Mesenteric fat pad (tissue), 1 donor: ENCODE measurements around the gene ABCG5. TPM values are rescaled to one million over a fixed set of nuclear protein-coding genes. Genes with fewer than 3 reads are reported as not detected.

Experiments
- DNase-seq: peaks from one replicate; pipeline ENCODE4 v3.0.0-alpha.2; 2020; ENCODE audit warnings: low spot score
- total RNA-seq: library from RNA; stranded (reverse); fragmentation: NEBNext Ultra II Directional; extraction: Animal tissue kit (Norgen Biotek cat#: 25700); gene quantifications from one replicate; pipeline ENCODE4 v1.2.1, GENCODE V29; 2021
- donor health status: DM: yes; HTN: yes; CAD: no.

ABCG5 gene
- total RNA-seq, 1 donor from 2014 or later: not detected

DNA sequence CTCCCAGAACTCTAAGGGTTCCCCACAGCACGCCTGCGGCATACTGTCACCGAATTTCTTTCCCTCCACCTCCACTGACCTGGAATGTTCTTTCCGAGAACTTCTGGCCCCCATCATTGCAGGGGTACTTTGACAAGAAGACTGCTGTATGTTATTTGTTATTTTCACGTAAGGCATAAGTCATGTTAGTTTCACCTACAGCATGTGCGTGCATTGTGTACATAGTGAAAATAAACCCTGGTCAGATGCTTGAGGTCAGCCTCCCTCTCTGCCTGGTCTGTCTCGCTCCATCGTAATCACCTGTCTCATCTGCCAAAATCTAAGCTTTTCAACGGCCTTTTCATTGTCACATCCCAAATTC, 4.2 kb upstream of the ABCG5 start:
- DNase-seq: no peak

DNA sequence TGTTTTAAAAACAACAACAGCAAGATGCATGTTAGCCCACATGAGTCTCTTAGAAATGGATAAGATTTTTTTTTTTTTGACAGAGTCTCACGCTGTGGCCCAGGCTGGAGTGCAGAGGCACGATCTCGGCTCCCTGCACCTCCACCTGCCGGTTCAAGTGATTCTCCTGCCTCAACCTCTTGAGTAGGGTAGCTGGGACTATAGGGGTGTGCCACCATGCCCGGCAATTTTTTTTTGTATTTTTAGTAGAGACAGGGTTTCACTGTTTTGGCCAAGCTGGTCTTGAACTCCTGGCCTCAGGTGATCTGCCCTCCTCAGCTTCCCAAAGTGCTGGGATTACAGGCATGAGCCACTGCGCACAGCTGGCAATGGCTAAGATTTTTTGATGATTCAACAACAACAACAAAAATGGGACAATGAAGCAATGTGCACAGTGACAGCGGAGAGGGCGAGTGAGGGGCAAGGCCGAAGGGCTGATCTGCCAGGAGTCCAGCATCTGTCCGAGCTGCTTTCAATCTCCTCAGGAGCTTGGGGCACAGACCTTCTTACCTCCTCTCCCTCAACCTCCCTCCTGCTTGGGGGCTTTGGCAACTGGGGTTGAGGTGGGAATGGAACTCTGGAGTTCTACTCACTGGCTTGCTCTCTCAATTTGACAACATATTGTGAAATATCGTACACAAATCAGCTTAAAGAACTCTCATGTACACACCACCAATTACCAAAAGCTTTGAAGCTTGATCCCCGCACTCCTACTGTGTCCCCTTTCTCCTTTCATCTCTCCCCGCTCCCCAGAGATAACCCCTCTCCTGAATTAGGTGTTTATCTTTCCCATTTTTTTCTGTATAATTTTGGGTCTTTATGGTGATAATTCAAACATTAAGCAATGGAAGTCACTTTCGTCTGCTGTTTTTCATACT, 3.6 kb upstream of the ABCG5 start:
- peak; percentile 65 for DNase-seq

- peak; percentile 71 for DNase-seq
Observed at GRCh38 chr2:43840965-43841364, 2.3 kb upstream of the ABCG5 start.

DNA sequence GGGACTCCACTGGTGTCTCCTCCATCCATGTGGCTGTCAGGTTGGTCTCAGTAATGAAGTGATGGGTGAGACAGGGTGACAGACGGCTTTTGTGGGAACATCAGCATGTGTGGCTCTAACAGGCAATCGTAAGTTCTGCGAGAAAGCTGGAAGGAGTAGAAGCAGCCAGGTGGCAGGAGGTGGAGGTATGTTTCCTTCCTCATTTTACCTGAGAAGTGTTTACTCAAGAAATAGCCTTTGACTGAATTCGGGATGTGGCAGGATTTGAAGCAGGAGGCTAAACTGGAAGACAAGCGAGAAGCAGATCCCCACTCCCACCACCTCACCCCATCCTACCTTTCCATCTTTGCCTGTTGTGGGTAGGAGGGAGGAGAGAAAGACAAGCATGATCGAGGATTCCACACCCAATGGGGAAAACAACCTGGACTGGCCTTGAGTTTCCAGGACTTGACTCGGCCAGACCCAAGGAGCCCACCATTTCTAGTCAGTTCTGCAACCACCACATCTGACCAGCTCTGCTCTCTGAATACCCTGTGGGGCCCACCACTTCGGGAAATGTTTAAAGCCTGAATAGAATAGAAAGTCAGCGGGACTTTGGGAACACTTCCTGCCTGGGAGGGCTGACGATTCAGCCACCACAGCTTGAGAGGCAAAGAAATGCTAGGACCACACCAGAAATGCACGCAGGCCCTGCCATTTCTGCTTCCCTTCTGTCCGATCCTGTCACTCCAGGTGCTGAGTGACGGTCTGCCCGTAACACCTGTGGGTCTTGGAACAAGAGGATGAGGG, 1.3 kb upstream of the ABCG5 start:
- peak; percentile 71 for DNase-seq

DNA sequence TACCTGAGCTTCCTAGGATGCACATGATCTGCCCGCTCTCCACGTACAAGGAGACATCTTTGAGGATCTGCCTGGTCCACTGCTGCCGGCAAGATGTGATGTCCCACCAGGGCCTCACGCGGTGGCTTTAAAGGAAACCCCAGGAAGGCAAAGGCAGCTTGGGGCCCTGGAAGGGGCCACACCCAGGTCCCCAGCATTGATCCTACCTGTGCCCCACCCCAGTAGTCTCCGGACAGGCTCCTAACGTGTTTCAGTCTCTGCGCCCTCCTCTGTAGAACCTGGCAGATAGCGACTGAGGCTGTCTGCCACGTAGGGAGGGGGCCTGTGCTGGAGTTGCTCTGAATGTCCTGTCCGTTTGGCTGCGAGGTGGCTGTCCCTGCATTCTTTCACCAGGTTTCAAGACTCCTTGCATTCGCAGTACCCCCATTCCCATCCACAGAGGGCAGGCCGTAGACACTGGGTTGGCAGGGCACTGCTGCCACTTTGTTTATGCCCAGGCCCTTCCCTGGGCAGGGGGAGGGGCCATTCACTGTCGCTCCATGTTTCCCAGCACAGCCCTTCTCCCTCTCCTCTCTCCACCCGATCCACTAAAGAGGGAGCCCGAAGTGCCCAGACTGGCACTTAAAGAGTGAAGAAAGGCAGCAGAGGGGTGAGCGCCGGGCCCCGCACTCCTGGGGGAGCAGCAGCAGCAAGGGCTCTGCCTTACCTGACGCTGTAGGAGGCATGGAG, 644 bp downstream of the ABCG5 start:
- peak; percentile 87 for DNase-seq

GRCh38 chr2:43837033-43837432, 1.6 kb downstream of the ABCG5 start:
- DNase-seq: no peak

DNA sequence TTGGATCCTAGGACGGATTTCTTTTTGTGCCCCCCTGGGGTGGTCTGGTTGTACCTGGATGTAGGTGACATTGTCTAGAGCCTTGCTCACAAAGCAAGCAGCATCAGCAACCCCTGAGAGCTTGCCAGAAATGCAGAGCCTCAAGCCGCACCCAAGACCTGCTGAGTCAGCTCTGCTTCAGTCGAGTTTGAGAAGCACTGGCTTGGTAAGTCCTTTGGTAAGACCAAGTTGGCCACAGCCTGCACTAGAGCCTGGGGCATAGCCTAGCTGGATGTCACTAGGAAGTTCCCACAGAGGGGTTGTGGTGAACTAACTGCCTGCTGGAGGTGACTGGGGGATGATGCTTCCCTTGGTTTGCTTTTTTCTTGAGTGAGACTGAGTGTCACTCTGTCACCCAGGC, 6.2 kb downstream of the ABCG5 start:
- peak; percentile 41 for DNase-seq

DNA sequence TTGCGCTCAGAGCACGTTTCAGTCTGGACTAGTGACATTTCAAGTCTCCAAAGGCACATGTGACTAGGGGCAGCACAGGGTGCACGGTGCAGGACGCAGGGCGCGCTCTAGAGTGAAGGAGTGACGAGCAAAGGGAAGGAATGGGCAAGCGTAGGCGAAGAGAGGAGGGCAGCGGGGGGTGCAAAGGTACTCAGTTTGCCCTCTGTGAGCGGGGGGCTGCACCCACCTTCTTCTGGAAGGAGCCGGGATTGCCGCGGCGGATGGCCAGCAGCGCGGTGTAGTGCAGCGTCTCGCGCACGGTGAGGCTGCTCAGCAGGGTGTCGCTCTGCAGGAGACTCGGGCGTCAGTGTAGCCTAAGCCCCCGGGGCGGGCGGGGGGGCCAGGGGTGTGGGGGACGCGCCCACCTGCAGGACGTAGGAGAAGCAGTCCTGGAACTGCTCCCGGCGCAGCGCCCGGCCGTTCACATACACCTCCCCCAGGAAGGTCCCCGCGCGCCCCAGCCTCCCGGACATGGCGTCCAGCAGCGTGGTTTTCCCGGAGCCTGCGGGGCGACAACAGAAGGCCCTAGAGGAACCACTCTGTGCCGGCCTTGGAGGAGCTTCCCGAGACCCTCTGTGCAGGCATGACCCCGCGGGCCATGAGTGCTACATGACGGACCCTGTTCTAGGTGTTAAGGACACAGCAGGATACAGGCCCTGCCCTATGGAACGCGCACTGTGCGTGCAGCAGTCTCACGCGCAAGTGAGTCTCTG, 6.9 kb downstream of the ABCG5 start:
- peak; percentile 89 for DNase-seq

GRCh38 chr2:43826305-43827250, 12.1 kb downstream of the ABCG5 start:
- DNase-seq: peak; percentile 72

DNA sequence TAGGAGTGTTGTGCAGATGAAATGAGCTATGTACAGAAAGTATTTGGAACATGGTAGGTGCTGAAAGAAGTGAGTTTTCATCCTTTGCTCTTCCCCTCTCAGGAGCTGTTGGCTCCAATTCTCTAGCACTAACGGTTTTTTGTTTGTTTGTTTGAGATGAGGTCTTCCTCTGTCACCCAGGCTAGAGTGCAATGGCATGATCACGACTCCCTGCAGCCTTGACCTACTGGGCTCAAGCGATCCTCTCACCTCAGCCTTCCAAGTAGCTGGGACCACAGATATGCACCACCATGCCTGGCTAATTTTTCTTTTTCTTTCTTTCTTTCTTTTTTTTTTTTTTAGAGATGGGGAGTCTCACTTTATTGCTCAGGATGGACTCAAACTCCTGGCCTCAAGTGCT, 12.8 kb downstream of the ABCG5 start:
- peak; percentile 45 for DNase-seq

DNA sequence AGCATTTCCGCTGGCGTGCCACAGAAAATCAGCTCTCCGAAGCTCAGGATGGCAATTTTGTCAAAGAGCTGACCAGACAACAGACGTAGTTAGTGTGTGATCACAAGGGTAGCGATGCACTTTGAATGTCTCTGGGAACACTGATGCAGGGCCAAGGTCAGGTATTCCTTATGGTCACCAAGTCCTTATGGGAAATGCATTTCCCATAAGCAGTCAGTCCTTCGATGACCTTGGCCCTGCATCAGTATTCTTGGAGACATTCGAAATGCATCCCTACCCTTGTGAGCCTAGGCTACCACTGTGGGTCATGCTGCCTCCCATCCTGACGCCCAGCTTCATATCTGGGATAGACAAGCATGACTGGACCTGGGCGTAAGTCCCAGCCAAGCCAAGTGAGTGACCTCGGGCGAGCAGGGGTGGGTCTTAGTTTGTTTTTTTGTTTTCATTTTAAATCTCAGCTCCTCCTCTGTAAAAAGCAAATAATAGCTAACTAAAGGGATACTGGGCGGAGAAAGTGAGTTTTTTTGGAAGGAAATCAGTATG, 13.6 kb downstream of the ABCG5 start:
- DNase-seq: peak; percentile 55

- DNase-seq: no peak
Observed at GRCh38 chr2:43824512-43824911, 14.1 kb downstream of the ABCG5 start.

- DNase-seq: peak; percentile 53
Observed at GRCh38 chr2:43823751-43824150, 14.9 kb downstream of the ABCG5 start.

GRCh38 chr2:43822839-43823238, 15.8 kb downstream of the ABCG5 start:
- no peak for DNase-seq

- DNase-seq: no peak
Observed at GRCh38 chr2:43819491-43820163, 19.0 kb downstream of the ABCG5 start.

DNA sequence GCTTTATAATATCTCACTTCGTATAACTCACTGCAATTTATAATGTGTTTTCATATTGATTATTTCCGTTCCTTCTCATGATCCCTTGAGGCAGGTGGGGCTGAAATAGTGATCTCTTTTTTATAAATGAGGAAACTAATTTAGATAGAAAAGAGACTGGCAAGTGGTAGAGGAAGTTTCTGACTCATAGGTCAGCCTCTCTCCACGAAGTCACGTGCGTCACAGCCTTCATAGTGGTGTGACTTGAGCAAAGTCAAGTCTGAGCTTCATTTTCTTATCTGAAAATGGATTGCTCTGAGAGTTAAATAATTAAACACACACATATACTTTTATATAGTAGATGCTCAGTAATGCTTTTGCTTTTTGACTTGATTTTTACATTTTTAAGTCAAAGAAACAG, 19.9 kb downstream of the ABCG5 start:
- DNase-seq: no peak

DNA sequence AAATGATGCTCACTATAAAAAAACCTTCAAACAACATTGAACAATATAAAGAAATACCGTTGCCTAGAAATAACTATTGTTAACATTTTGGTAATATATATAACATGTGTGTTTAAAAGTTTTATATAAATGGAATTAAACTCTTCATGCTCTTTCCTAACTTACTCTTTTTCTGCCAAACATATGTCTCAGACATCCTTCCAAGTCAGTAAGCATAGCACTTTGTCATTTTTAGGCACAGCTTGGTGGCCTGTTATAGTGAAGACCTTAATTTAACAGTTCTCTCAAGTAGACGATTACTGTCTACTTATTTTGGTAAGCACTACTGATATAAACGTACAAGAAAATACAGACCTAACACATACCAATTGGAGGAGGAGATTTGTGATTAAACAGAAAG, 23.9 kb downstream of the ABCG5 start:
- no peak for DNase-seq

- no peak for DNase-seq
Observed at GRCh38 chr2:43812947-43813346, 25.7 kb downstream of the ABCG5 start.

DNA sequence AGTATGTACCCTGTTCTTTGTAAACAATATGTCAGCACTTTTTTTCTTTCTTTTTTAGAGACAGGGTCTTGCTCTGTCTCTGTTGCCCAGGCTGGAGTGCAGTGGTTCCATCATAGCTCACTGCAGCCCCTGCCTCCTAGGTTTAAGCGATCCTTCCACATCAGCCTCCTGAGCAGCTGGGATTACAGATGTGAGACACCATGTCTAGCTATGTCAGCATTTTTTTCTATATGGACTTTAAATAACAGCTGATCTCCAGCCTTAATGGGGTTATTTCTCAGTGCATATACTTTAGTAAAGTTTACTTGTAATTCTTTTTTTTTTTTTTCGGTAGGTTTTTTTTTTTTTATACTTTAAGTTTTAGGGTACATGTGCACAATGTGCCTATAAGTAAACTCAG, 26.6 kb downstream of the ABCG5 start:
- DNase-seq: no peak
